IMR-90 (cell line): ENCODE results near the gene ALKBH3. TPM values are rescaled to one million over a fixed set of nuclear protein-coding genes. Genes with fewer than 3 reads are reported as not detected.

Experiments
- ATAC-seq: fragments of 200-7000 bp; cut with Tn5 transposase; 2 replicates; pipeline ENCODE4 v1.9.1; 2020; ENCODE audit warnings: low read depth, mild to moderate bottlenecking, moderate library complexity
- BruUV-seq: library from RNA; stranded (reverse); fragments of 400-500 nt; replicated peaks from 2 replicates; lab custom pipeline; 2021; lab: Mats Ljungman, UMichigan
- CTCF ChIA-PET: fragments of 300-600 bp; formaldehyde crosslinking; extraction: SDS; loops from one replicate; lab custom pipeline; 2021; ENCODE audit warnings: antibody characterized with exemption; lab: Yijun Ruan, JAX
- POLR2A ChIA-PET: fragments of 300-600 bp; sonication (Branson Sonifier 250); formaldehyde crosslinking; loops from one replicate; lab custom pipeline; 2022; ENCODE audit warnings: antibody characterized with exemption; ENCODE audit not compliant: unreplicated experiment; lab: Charles Lee
- DNase-seq: peaks from one replicate; pipeline ENCODE4 v3.0.0; 2013
- H2AFZ ChIP-seq: replicated peaks from 2 replicates; pipeline ENCODE3; 2013; ENCODE audit warnings: low read length, mild to moderate bottlenecking; ENCODE audit not compliant: poor library complexity
- H2AK5ac ChIP-seq: 2 replicates; pipeline ENCODE4 v1.6.1; 2013; ENCODE audit warnings: low read depth, low read length, inconsistent platforms
- H2AK9ac ChIP-seq: replicated peaks from 2 replicates; pipeline ENCODE3; 2013; ENCODE audit warnings: mild to moderate bottlenecking, low read depth, low read length, moderate library complexity; ENCODE audit not compliant: poor library complexity
- H2BK120ac ChIP-seq: 2 replicates; pipeline ENCODE4 v1.6.1; 2013; ENCODE audit warnings: low read depth, low read length, inconsistent platforms
- H2BK15ac ChIP-seq: 3 replicates; pipeline ENCODE4 v1.6.1; 2013; ENCODE audit warnings: low read depth, low read length, inconsistent platforms
- H2BK20ac ChIP-seq: 2 replicates; pipeline ENCODE4 v1.6.1; 2013; ENCODE audit warnings: low read depth, mild to moderate bottlenecking, inconsistent platforms, low read length, moderate library complexity
- H2BK5ac ChIP-seq: 2 replicates; pipeline ENCODE4 v1.6.1; 2013; ENCODE audit warnings: mild to moderate bottlenecking, low read depth, low read length, inconsistent platforms; ENCODE audit not compliant: poor library complexity, severe bottlenecking
- H3K14ac ChIP-seq: replicated peaks from 2 replicates; pipeline ENCODE4 v1.6.1; 2013; ENCODE audit warnings: low read depth, low read length, inconsistent platforms
- H3K18ac ChIP-seq: 2 replicates; pipeline ENCODE4 v1.6.1; 2013; ENCODE audit warnings: low read depth, low read length, control low read depth
- H3K23ac ChIP-seq: 2 replicates; pipeline ENCODE4 v1.6.1; 2013; ENCODE audit warnings: low read depth, low read length, inconsistent platforms
- H3K27ac ChIP-seq: 2 replicates; pipeline ENCODE4 v1.5.1; 2013; ENCODE audit warnings: mild to moderate bottlenecking, control low read depth, low read length; ENCODE audit not compliant: insufficient read depth
- H3K27me3 ChIP-seq: 2 replicates; pipeline ENCODE4 v1.6.1; 2013; ENCODE audit warnings: low read length; ENCODE audit not compliant: control insufficient read depth, insufficient read depth
- H3K36me3 ChIP-seq: 2 replicates; pipeline ENCODE4 v1.6.1; 2013; ENCODE audit warnings: low read length, mixed read lengths; ENCODE audit not compliant: control insufficient read depth, insufficient read depth
- H3K4ac ChIP-seq: 2 replicates; pipeline ENCODE4 v1.6.1; 2013; ENCODE audit warnings: low read depth, low read length, inconsistent platforms
- H3K4me1 ChIP-seq: 2 replicates; pipeline ENCODE4 v1.6.1; 2013; ENCODE audit warnings: low read length, mixed read lengths; ENCODE audit not compliant: control insufficient read depth, insufficient read depth
- H3K4me2 ChIP-seq: 2 replicates; pipeline ENCODE4 v1.6.1; 2013; ENCODE audit warnings: low read depth, mild to moderate bottlenecking, control low read depth, low read length, moderate library complexity
- H3K4me3 ChIP-seq: 2 replicates; pipeline ENCODE4 v1.5.1; 2013; ENCODE audit warnings: low read depth, mild to moderate bottlenecking, control low read depth, low read length, moderate library complexity; ENCODE audit not compliant: insufficient read depth
- H3K56ac ChIP-seq: 2 replicates; pipeline ENCODE4 v1.6.1; 2013; ENCODE audit warnings: low read length, inconsistent platforms; ENCODE audit not compliant: insufficient read depth; ENCODE audit errors: extremely low read depth
- H3K79me1 ChIP-seq, 2 experiments: 2 replicates each; pipeline ENCODE4 v1.6.1; 2013; ENCODE audit warnings: low read length in 2 of 2, inconsistent platforms in 1 of 2, low read depth in 1 of 2
- H3K9ac ChIP-seq: 2 replicates; pipeline ENCODE4 v1.6.1; 2013; ENCODE audit warnings: low read depth, low read length, control low read depth
- H3K9me1 ChIP-seq: 2 replicates; pipeline ENCODE4 v1.6.1; 2013; ENCODE audit warnings: low read length, inconsistent platforms; ENCODE audit not compliant: insufficient read depth
- H3K9me3 ChIP-seq: 2 replicates; pipeline ENCODE4 v1.6.1; 2013; ENCODE audit warnings: low read length; ENCODE audit not compliant: control insufficient read depth, insufficient read depth
- H4K20me1 ChIP-seq: 2 replicates; pipeline ENCODE4 v1.6.1; 2013; ENCODE audit warnings: low read length, inconsistent platforms; ENCODE audit not compliant: insufficient read depth
- H4K5ac ChIP-seq: 2 replicates; pipeline ENCODE4 v1.6.1; 2013; ENCODE audit warnings: mild to moderate bottlenecking, low read depth, low read length, control low read depth
- H4K8ac ChIP-seq, 2 experiments: 2 replicates each; pipeline ENCODE4 v1.6.1; 2013; ENCODE audit warnings: low read depth in 2 of 2, low read length in 2 of 2, control low read depth in 1 of 2, inconsistent platforms in 1 of 2
- H4K91ac ChIP-seq: 2 replicates; pipeline ENCODE4 v1.6.1; 2013; ENCODE audit warnings: low read depth, low read length, inconsistent platforms; ENCODE audit not compliant: insufficient read depth
- BHLHE40 ChIP-seq: fragments of 150-350 bp; IDR thresholded peaks from 2 replicates; pipeline ENCODE4 v1.6.1; 2016; ENCODE audit warnings: mild to moderate bottlenecking, low read depth, low read length
- FOS ChIP-seq: fragments of 150-350 bp; IDR thresholded peaks from 2 replicates; pipeline ENCODE4 v1.6.1; 2016; ENCODE audit warnings: low read depth, low read length
- RAD21 ChIP-seq: IDR thresholded peaks from 2 replicates; pipeline ENCODE4 v1.6.1; 2012; ENCODE audit warnings: low read length, improper control_type of control experiment
- USF2 ChIP-seq: fragments of 150-350 bp; IDR thresholded peaks from 2 replicates; pipeline ENCODE4 v1.6.1; 2017; ENCODE audit warnings: mild to moderate bottlenecking, antibody characterized with exemption, low read length, low read depth
- WGBS, 2 experiments: methylation state at CpG; one replicate each; pipeline versions ENCODE4 v1.1.5 to v1.1.7; 2013; ENCODE audit warnings: missing lambda C conversion rate in 2 of 2; ENCODE audit not compliant: insufficient read length in 1 of 2; ENCODE audit errors: extremely low coverage in 2 of 2; 5-methylcytosine and 5-hydroxymethylcytosine counted together
- dilution Hi-C: fragments of 300-500 bp; cut with HindIII; formaldehyde crosslinking; loops from one replicate; pipeline ENCODE4 v1.14.3; 2018; ENCODE audit warnings: low sequenced_read_pairs; ENCODE audit not compliant: unreplicated experiment
- in situ Hi-C: fragments of 300-500 bp; cut with MboI; formaldehyde crosslinking; loops from 3 replicates; pipeline ENCODE4 v1.14.3; 2019; ENCODE audit warnings: low sequenced_read_pairs, inconsistent platforms, mixed read lengths
- intact Hi-C: fragments of 100-400 bp; cut with micrococcal nuclease; formaldehyde crosslinking; loops from 2 replicates; pipeline ENCODE4 v1.10.0; 2022
- polyA plus RNA-seq, 3 experiments: library from polyadenylated mRNA; depleted of rRNA; stranded (reverse); fragments of >200 nt; gene quantifications; 2 replicates each; pipeline ENCODE4 v1.2.3, GENCODE V29; 2012; ENCODE audit warnings: low replicate concordance in 1 of 3
- total RNA-seq: library from RNA; depleted of rRNA; stranded (reverse); fragments of >200 nt; gene quantifications from 2 replicates; pipeline ENCODE4 v1.2.3, GENCODE V29; 2012

The ALKBH3 gene
- total and polyA plus RNA-seq, 2 of the 4 experiments (the other 2 are of a cell fraction) = 27.7 to 62.9 TPM

GRCh38 chr11:43943931-43944751 is 63.5 kb downstream of the ALKBH3 start:
- no peak overlapping the region for H2BK120ac ChIP-seq
- no peak overlapping the region for H2AK9ac ChIP-seq
- no TSS peak for BruUV-seq
- no peak overlapping the region for H3K23ac ChIP-seq
- ChIA-PET CTCF (interaction anchor here (0.8 to 1.3 kb wide), 2 partner anchors 20 to 55 kb away, joined by 3 to 12 read pairs; no protein-coding TSS in a partner anchor), POLR2A (no interaction called here)
- H4K8ac ChIP-seq = no peak overlapping the region
- no peak overlapping the region for H3K27ac ChIP-seq
- no peak overlapping the region for H2AFZ ChIP-seq
- in situ Hi-C loops = no loop called here
- H3K9me3 ChIP-seq = no peaks in the 10 kb centered on the region
- no peak overlapping the region for H3K14ac ChIP-seq
- H2BK20ac ChIP-seq = no peak overlapping the region
- no peak overlapping the region for H3K4ac ChIP-seq
- DNase-seq (peak; percentile 28), ATAC-seq (no peak)
- no peak overlapping the region for H3K18ac ChIP-seq
- no peak overlapping the region for H3K56ac ChIP-seq
- peaks cover 7% of the 10 kb centered on the region; the same call in 1 of the 2 replicates for H4K20me1 ChIP-seq
- dilution Hi-C loops = no loop called here
- no peak overlapping the region for H4K5ac ChIP-seq
- no peaks in the 10 kb centered on the region; the same call in 1 of the 2 replicates for H3K9me1 ChIP-seq
- peaks cover 61% of the 10 kb centered on the region for H3K27me3 ChIP-seq
- H3K4me1 ChIP-seq = peaks cover 5% of the 10 kb centered on the region; the same call in 1 of the 2 replicates
- H2AK5ac ChIP-seq = no peak overlapping the region
- H3K4me3 ChIP-seq = peak overlapping the region; percentile 39
- H2BK15ac ChIP-seq = no peak overlapping the region
- TF ChIP-seq BHLHE40 = peak; percentile 67
- 0 out of 2 replicates have a peak, but pooled peaks have one; percentile 28 for TF ChIP-seq FOS
- TF ChIP-seq USF2 = no peak
- no peak for TF ChIP-seq RAD21
- no peaks in the 10 kb centered on the region for H3K79me1 ChIP-seq
- H4K91ac ChIP-seq = no peak overlapping the region
- intact Hi-C loops = loop anchor here (1.0 to 2.0 kb wide), 2 partner anchors 54 to 93 kb away; no protein-coding TSS in a partner anchor
- no peaks in the 10 kb centered on the region for H3K36me3 ChIP-seq
- H2BK5ac ChIP-seq = no peak overlapping the region
- 1% methylated on average over 21 of the region's 54 CpGs; no CpG with 5 or more reads in 1 of the 2 experiments for WGBS, 2 experiments
- H3K4me2 ChIP-seq = peak overlapping the region; percentile 72
- no peak overlapping the region for H3K9ac ChIP-seq
